Measurements from ENCODE around the gene DPEP2. TPM values are rescaled to one million over a fixed set of nuclear protein-coding genes. Genes with fewer than 3 reads are reported as not detected.
"Not testable (repeated sequence)": the region's sequence is repeated elsewhere in the genome, so short reads cannot be mapped to it uniquely, and the experiment has no call there.

The DPEP2 gene
- total and polyA plus RNA-seq, 11 donors: 0.42 to 9.8 (median 1.2) TPM

- Histone ChIP-seq H3K4me3 (peak overlapping the region in 3 of 12 donors; percentile 15 to 56 (median 18)), H3K4me1 (peaks cover 0 to 57% (median 8%) of the 10 kb centered on the region in 12 donors), H3K9me3 (no peaks in the 10 kb centered on the region), H3K36me3 (no peaks in the 10 kb centered on the region), H3K27me3 (no peaks in the 10 kb centered on the region), H3K27ac (peak overlapping the region in 11 of 12 donors; percentile 40 to 94 (median 67))
- 46 to 56% (median 50%) methylated on average over 3 of the region's 3 CpGs for WGBS, 4 donors
- ATAC-seq (peak; percentile 39 to 90 (median 68)), DNase-seq (peak in 2 of 5 donors; percentile 36 to 53)
- intact Hi-C loops (cut with DNase I): no loop called here
- TF ChIP-seq CTCF (IDR thresholded peaks at IDR 0.05): no peak
Observed at GRCh38 chr16:68000450-68000849, 1.2 kb upstream of the DPEP2 start.

GRCh38 chr16:67999985-68000384, 701 bp upstream of the DPEP2 start:
- Histone ChIP-seq H3K27me3 (no peaks in the 10 kb centered on the region), H3K4me3 (peak overlapping the region in 3 of 12 donors; percentile 15 to 56 (median 18)), H3K4me1 (peaks cover 0 to 57% (median 8%) of the 10 kb centered on the region in 12 donors), H3K9me3 (no peaks in the 10 kb centered on the region), H3K36me3 (no peaks in the 10 kb centered on the region), H3K27ac (peak overlapping the region in 10 of 12 donors; percentile 45 to 94 (median 65))
- 62 to 72% (median 70%) methylated on average over 2 of the region's 2 CpGs for WGBS, 4 donors
- TF ChIP-seq CTCF (IDR thresholded peaks at IDR 0.05): no peak
- TF ChIP-seq POLR2A (IDR thresholded peaks at IDR 0.05): no peak
- intact Hi-C loops (cut with DNase I): loop anchor here in 3 of 10 donors (10.0 kb wide), 2 partner anchors 45 to 225 kb away; no protein-coding TSS in a partner anchor
- DNase-seq (no peak), ATAC-seq (peak; percentile 33 to 60 (median 46))

GRCh38 chr16:67998231-67998778, 979 bp downstream of the DPEP2 start:
- not testable (repeated sequence) for H3K27ac ChIP-seq, DNase-seq, H3K9me3 ChIP-seq, ATAC-seq, H3K27me3 ChIP-seq, H3K36me3 ChIP-seq
- WGBS, 4 donors: 93 to 98% (median 97%) methylated on average over 18 to 36 of the region's 36 CpGs
- intact Hi-C loops (cut with DNase I): loop anchor here in 3 of 10 donors (10.0 kb wide), 2 partner anchors 46 to 226 kb away; no protein-coding TSS in a partner anchor
- Histone ChIP-seq H3K4me3 (peak overlapping the region in 2 of 12 donors; percentile 28 to 56), H3K4me1 (peaks cover 0 to 62% (median 16%) of the 10 kb centered on the region in 12 donors)

GRCh38 chr16:67996666-67997065, 2.6 kb downstream of the DPEP2 start:
- no peaks in the 10 kb centered on the region for H3K27me3 ChIP-seq
- H3K9me3 ChIP-seq: no peaks in the 10 kb centered on the region
- no peak for DNase-seq
- peaks cover 0 to under 1% (median 0%) of the 10 kb centered on the region in 9 donors for H3K36me3 ChIP-seq
- TF ChIP-seq POLR2A (IDR thresholded peaks at IDR 0.05): no peak
- no peak for TF ChIP-seq CTCF (IDR thresholded peaks at IDR 0.05)
- H3K27ac ChIP-seq: no peak overlapping the region
- 93 to 97% (median 94%) methylated on average over 5 of the region's 5 CpGs for WGBS, 4 donors
- intact Hi-C loops (cut with DNase I): loop anchor here in 3 of 10 donors (10.0 kb wide), 2 partner anchors 48 to 228 kb away; no protein-coding TSS in a partner anchor
- peaks cover 0 to 64% (median 19%) of the 10 kb centered on the region in 12 donors for H3K4me1 ChIP-seq
- no peak for ATAC-seq
- H3K4me3 ChIP-seq: no peak overlapping the region
